Measurements from ENCODE around the gene SLC5A8. TPM values are rescaled to one million over a fixed set of nuclear protein-coding genes. Genes with fewer than 3 reads are reported as not detected.

SLC5A8 gene
- total RNA-seq, 4 donors from 2014 or later = under 0.01 TPM; not detected in 3

DNA sequence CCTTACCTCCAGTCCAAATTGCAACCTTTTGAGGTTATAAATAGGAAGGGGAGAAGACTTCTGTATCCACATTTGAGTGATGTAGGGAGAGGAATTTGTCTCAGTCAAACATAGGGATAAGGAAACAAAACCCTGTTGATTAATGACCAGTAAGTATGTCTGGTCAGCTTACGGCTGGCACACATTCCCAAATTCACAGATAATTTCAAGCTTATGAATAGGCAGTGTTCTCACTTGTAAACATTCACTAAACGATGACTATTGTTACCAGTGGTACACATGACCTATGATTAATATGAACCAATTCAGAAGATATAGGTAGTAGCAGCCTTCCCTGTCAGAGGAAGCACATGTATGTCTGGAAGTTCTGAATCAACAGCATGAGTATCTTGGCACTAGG, 33.0 kb upstream of the SLC5A8 start:
- peaks cover 0 to 3% (median 0%) of the 10 kb centered on the region in 3 donors for H3K9me3 ChIP-seq
- H3K36me3 ChIP-seq = no peaks in the 10 kb centered on the region
- H3K27ac ChIP-seq = no peak overlapping the region
- intact Hi-C loops (cut with DNase I) = no loop called here
- DNase-seq = no peak
- WGBS, 2 donors = 42 to 53% methylated on average over 2 of the region's 2 CpGs
- no peak overlapping the region for H3K4me3 ChIP-seq
- no peaks in the 10 kb centered on the region for H3K27me3 ChIP-seq
- H3K4me1 ChIP-seq = no peaks in the 10 kb centered on the region
- TF ChIP-seq, protein P1, sequence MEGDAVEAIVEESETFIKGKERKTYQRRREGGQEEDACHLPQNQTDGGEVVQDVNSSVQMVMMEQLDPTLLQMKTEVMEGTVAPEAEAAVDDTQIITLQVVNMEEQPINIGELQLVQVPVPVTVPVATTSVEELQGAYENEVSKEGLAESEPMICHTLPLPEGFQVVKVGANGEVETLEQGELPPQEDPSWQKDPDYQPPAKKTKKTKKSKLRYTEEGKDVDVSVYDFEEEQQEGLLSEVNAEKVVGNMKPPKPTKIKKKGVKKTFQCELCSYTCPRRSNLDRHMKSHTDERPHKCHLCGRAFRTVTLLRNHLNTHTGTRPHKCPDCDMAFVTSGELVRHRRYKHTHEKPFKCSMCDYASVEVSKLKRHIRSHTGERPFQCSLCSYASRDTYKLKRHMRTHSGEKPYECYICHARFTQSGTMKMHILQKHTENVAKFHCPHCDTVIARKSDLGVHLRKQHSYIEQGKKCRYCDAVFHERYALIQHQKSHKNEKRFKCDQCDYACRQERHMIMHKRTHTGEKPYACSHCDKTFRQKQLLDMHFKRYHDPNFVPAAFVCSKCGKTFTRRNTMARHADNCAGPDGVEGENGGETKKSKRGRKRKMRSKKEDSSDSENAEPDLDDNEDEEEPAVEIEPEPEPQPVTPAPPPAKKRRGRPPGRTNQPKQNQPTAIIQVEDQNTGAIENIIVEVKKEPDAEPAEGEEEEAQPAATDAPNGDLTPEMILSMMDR (IDR thresholded peaks at IDR 0.05) = no peak
- TF ChIP-seq POLR2A (IDR thresholded peaks at IDR 0.05) = no peak

DNA sequence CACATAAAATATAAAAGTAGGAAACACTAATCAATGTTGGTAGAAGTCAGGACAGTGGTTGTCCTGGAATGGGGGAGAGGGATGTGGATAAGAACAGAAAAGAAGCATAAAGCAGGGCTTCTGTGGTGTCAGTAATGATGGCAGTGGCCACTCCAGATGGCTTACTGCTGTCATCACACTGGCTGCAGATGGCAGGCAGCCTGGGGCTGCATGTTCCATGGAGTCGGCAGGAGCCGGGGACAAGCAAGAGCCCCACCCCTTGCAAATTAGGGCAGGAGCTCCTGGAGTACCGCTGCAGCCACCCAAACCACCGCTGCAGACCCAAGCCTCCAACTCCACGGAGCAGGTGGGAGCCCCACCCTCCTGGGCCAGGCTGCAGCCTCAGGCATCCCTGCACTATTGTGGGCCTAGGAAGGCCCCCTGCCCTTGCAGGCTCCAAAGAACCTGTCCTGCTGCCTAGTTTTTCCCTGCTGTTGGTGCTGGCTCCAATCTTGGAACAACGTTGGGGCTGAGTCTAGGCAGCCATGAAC, 28.8 kb upstream of the SLC5A8 start:
- H3K27me3 ChIP-seq = no peaks in the 10 kb centered on the region
- intact Hi-C loops (cut with DNase I) = no loop called here
- H3K27ac ChIP-seq = no peak overlapping the region
- DNase-seq = no peak
- no peak for TF ChIP-seq POLR2A (IDR thresholded peaks at IDR 0.05)
- TF ChIP-seq, protein P1 (IDR thresholded peaks at IDR 0.05) = no peak
- H3K4me3 ChIP-seq = no peak overlapping the region
- WGBS, 2 donors = 42 to 80% methylated on average over 1 to 2 of the region's 6 CpGs
- no peaks in the 10 kb centered on the region for H3K4me1 ChIP-seq
- H3K36me3 ChIP-seq = no peaks in the 10 kb centered on the region
- H3K9me3 ChIP-seq = peaks cover 0 to 3% (median 0%) of the 10 kb centered on the region in 3 donors

DNA sequence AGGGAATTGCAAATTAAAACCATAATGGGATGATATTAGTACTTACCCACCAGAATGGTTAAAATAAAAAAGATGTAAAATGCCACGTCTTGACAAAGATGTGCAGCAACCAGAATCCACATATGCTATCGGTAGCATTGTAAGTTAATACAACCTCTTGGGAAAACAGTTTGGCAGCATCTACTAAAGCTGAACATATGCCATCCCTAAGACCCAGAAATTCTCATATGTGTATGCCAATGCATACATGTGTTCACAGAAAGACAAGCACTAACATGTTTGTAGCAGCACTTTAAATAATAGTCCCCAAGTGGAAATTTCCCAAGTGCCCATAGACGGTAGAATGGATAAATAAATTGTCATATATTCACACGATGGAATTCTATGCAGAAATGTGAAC, 28.3 kb upstream of the SLC5A8 start:
- Histone ChIP-seq H3K27ac (no peak overlapping the region), H3K27me3 (no peaks in the 10 kb centered on the region), H3K4me3 (no peak overlapping the region), H3K9me3 (peaks cover 0 to 3% (median 0%) of the 10 kb centered on the region in 3 donors), H3K4me1 (no peaks in the 10 kb centered on the region), H3K36me3 (no peaks in the 10 kb centered on the region)
- no peak for DNase-seq
- intact Hi-C loops (cut with DNase I) = no loop called here
- 40 to 54% methylated on average over 4 of the region's 4 CpGs for WGBS, 2 donors
- no peak for TF ChIP-seq POLR2A (IDR thresholded peaks at IDR 0.05)
- TF ChIP-seq, protein P1 (IDR thresholded peaks at IDR 0.05) = no peak

DNA sequence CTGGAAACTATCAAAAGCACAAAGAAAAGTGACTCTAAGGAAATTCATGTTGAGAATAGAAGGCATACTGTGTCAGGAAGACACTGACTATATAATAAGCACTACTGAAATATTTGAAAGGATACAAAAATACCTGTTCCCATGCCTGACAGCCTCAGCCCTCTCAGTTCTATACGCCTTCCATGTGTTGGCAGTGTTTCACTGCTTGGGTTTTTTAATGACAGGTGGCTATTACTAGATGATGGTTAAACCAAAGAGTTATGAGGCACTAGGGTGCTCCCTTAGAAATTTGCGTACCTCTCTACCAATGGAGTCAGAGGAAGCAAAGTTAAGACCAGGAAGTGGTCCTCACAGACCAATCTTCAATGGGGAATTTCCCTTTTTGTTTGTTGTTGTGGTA, 25.6 kb upstream of the SLC5A8 start:
- Histone ChIP-seq H3K9me3 (no peaks in the 10 kb centered on the region), H3K36me3 (no peaks in the 10 kb centered on the region), H3K27me3 (no peaks in the 10 kb centered on the region), H3K4me3 (no peak overlapping the region), H3K4me1 (peaks cover 0 to under 1% (median 0%) of the 10 kb centered on the region in 3 donors), H3K27ac (no peak overlapping the region)
- 84 to 88% methylated on average over 2 of the region's 2 CpGs for WGBS, 2 donors
- DNase-seq = no peak
- intact Hi-C loops (cut with DNase I) = no loop called here
- no peak for TF ChIP-seq POLR2A (IDR thresholded peaks at IDR 0.05)
- TF ChIP-seq, protein P1 (IDR thresholded peaks at IDR 0.05) = no peak

DNA sequence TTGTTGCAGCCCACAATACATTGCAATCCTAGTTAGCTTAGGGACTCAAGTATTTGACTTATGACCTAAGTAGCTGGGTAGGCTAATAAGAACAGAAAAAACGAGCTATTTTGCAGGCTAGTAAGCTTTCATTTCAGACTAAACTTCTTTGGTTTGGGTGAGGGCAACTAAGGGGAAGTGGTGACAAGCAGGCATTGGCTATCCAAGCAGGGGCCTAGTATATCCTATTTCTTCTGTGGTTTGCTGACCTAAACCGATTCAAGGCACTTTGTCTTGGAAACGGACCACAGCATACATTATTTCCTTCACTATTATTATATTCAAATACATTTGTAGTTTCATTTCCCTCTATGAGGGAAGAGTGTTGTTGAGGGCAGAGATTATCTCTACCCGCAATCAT, 21.6 kb upstream of the SLC5A8 start:
- DNase-seq = no peak
- H3K4me3 ChIP-seq = no peak overlapping the region
- TF ChIP-seq, protein P1 (IDR thresholded peaks at IDR 0.05) = no peak
- no peak for TF ChIP-seq POLR2A (IDR thresholded peaks at IDR 0.05)
- H3K27me3 ChIP-seq = no peaks in the 10 kb centered on the region
- 60 to 64% methylated on average over 4 of the region's 4 CpGs for WGBS, 2 donors
- no peaks in the 10 kb centered on the region for H3K36me3 ChIP-seq
- H3K4me1 ChIP-seq = peaks cover 0 to 8% (median 0%) of the 10 kb centered on the region in 3 donors
- H3K27ac ChIP-seq = no peak overlapping the region
- no peaks in the 10 kb centered on the region for H3K9me3 ChIP-seq
- intact Hi-C loops (cut with DNase I) = no loop called here
